H9 (cell line): ENCODE results near the gene PIP5KL1. TPM values are rescaled to one million over a fixed set of nuclear protein-coding genes. Genes with fewer than 3 reads are reported as not detected.

Experiments used
- DNase-seq: peaks from one replicate; pipeline ENCODE4 v3.0.0-alpha.2; 2017
- H2AFZ ChIP-seq: one replicate; pipeline ENCODE4 v1.6.1; 2013; ENCODE audit warnings: mild to moderate bottlenecking, low read length, control low read depth, moderate library complexity
- H2AK5ac ChIP-seq: 2 replicates; pipeline ENCODE4 v1.6.1; 2013; ENCODE audit warnings: low read length, control low read depth, mixed read lengths; ENCODE audit not compliant: insufficient read length
- H2BK120ac ChIP-seq: one replicate; pipeline ENCODE4 v1.6.1; 2013; ENCODE audit warnings: low read depth, mild to moderate bottlenecking, low read length, control low read depth, inconsistent platforms; ENCODE audit not compliant: poor library complexity, severe bottlenecking
- H2BK12ac ChIP-seq: 2 replicates; pipeline ENCODE4 v1.6.1; 2013; ENCODE audit warnings: low read length, control low read depth, mixed read lengths, low read depth; ENCODE audit not compliant: insufficient read length
- H2BK15ac ChIP-seq: 2 replicates; pipeline ENCODE4 v1.6.1; 2013; ENCODE audit warnings: low read depth, low read length, control low read depth
- H2BK20ac ChIP-seq: one replicate; pipeline ENCODE4 v1.6.1; 2013; ENCODE audit warnings: low read depth, mild to moderate bottlenecking, low read length, control low read depth, inconsistent platforms; ENCODE audit not compliant: poor library complexity, severe bottlenecking
- H2BK5ac ChIP-seq: 2 replicates; pipeline ENCODE4 v1.6.1; 2013; ENCODE audit warnings: low read length, control low read depth, mixed read lengths; ENCODE audit not compliant: insufficient read length
- H3K14ac ChIP-seq: 2 replicates; pipeline ENCODE4 v1.6.1; 2013; ENCODE audit warnings: low read length, control low read depth; ENCODE audit not compliant: insufficient read depth
- H3K18ac ChIP-seq: 2 replicates; pipeline ENCODE4 v1.6.1; 2013; ENCODE audit warnings: low read depth, mild to moderate bottlenecking, mixed read lengths, low read length, control low read depth; ENCODE audit not compliant: insufficient read length
- H3K23ac ChIP-seq: 2 replicates; pipeline ENCODE4 v1.6.1; 2013; ENCODE audit warnings: low read length, control low read depth, mixed read lengths, low read depth; ENCODE audit not compliant: insufficient read length
- H3K23me2 ChIP-seq: 2 replicates; pipeline ENCODE4 v1.6.1; 2013; ENCODE audit warnings: low read depth, mild to moderate bottlenecking, mixed read lengths, low read length, control low read depth; ENCODE audit not compliant: insufficient read length, poor library complexity, severe bottlenecking
- H3K27ac ChIP-seq: 2 replicates; pipeline ENCODE4 v1.5.1; 2013; ENCODE audit warnings: low read length, control low read depth, mixed read lengths, low read depth; ENCODE audit not compliant: insufficient read length
- H3K27me3 ChIP-seq: 2 replicates; pipeline ENCODE4 v1.6.1; 2013; ENCODE audit warnings: low read length, control low read depth, inconsistent platforms; ENCODE audit not compliant: insufficient read depth
- H3K4ac ChIP-seq: 2 replicates; pipeline ENCODE4 v1.6.1; 2013; ENCODE audit warnings: low read depth, mild to moderate bottlenecking, control low read depth, inconsistent platforms, low read length, moderate library complexity
- H3K4me1 ChIP-seq: 2 replicates; pipeline ENCODE4 v1.6.1; 2013; ENCODE audit warnings: low read length, control low read depth, inconsistent platforms; ENCODE audit not compliant: insufficient read depth
- H3K4me2 ChIP-seq: 2 replicates; pipeline ENCODE4 v1.6.1; 2013; ENCODE audit warnings: low read length, control low read depth, mixed read lengths; ENCODE audit not compliant: insufficient read length, insufficient read depth
- H3K56ac ChIP-seq: 2 replicates; pipeline ENCODE4 v1.6.1; 2013; ENCODE audit warnings: low read depth, mild to moderate bottlenecking, mixed read lengths, low read length, control low read depth; ENCODE audit not compliant: insufficient read length
- H3K79me1 ChIP-seq: 2 replicates; pipeline ENCODE4 v1.6.1; 2013; ENCODE audit warnings: low read depth, mild to moderate bottlenecking, moderate library complexity, low read length, control low read depth, inconsistent platforms; ENCODE audit not compliant: insufficient read depth, poor library complexity, severe bottlenecking
- H3K79me2 ChIP-seq: 2 replicates; pipeline ENCODE4 v1.6.1; 2013; ENCODE audit warnings: low read length, control low read depth, inconsistent platforms; ENCODE audit not compliant: insufficient read depth
- H3K9ac ChIP-seq: 2 replicates; pipeline ENCODE4 v1.6.1; 2013; ENCODE audit warnings: low read length, control low read depth, mixed read lengths; ENCODE audit not compliant: insufficient read length; ENCODE audit errors: extremely low read depth
- H3K9me3 ChIP-seq: one replicate; pipeline ENCODE4 v1.6.1; 2013; ENCODE audit warnings: low read depth, low read length, inconsistent platforms; ENCODE audit not compliant: control insufficient read depth
- H3T11ph ChIP-seq: one replicate; pipeline ENCODE4 v1.6.1; 2013; ENCODE audit warnings: mild to moderate bottlenecking, low read length, control low read depth, inconsistent platforms
- H4K20me1 ChIP-seq: one replicate; pipeline ENCODE4 v1.6.1; 2013; ENCODE audit not compliant: control insufficient read depth, insufficient read length, insufficient read depth
- H4K5ac ChIP-seq: 2 replicates; pipeline ENCODE4 v1.6.1; 2013; ENCODE audit warnings: low read depth, mild to moderate bottlenecking, mixed read lengths, low read length, control low read depth; ENCODE audit not compliant: insufficient read length
- H4K8ac ChIP-seq: replicated peaks from 2 replicates; pipeline ENCODE4 v1.6.1; 2013; ENCODE audit warnings: low read length, control low read depth, mixed read lengths, low read depth; ENCODE audit not compliant: insufficient read length
- H4K91ac ChIP-seq: 2 replicates; pipeline ENCODE4 v1.6.1; 2013; ENCODE audit warnings: low read depth, mild to moderate bottlenecking, moderate library complexity, mixed read lengths, low read length, control low read depth; ENCODE audit not compliant: insufficient read length
- H3K27ac Mint-ChIP-seq, 3 experiments: 2 replicates in 2 of 3; 3 replicates in 1 of 3; pipeline ENCODE4 v1.8.0; 2020 to 2021; ENCODE audit warnings: mixed read lengths in 3 of 3, mild to moderate bottlenecking in 1 of 3, moderate library complexity in 1 of 3
- H3K27me3 Mint-ChIP-seq: 2 replicates; pipeline ENCODE4 v1.8.0; 2021; ENCODE audit warnings: low read depth, mild to moderate bottlenecking, moderate library complexity, mixed read lengths
- H3K36me3 Mint-ChIP-seq, 3 experiments: 2 replicates in 2 of 3; 3 replicates in 1 of 3; pipeline ENCODE4 v1.8.0; 2020 to 2021; ENCODE audit warnings: low read depth in 3 of 3, mixed read lengths in 3 of 3; ENCODE audit not compliant: insufficient read depth in 1 of 3
- H3K4me1 Mint-ChIP-seq, 2 experiments: 2 replicates each; pipeline ENCODE4 v1.8.0; 2020; ENCODE audit warnings: mixed read lengths in 2 of 2
- H3K4me3 Mint-ChIP-seq, 2 experiments: 2 replicates in 1 of 2; 3 replicates in 1 of 2; pipeline ENCODE4 v1.8.0; 2020 to 2021; ENCODE audit warnings: mild to moderate bottlenecking in 2 of 2, mixed read lengths in 2 of 2, moderate library complexity in 1 of 2
- H3K9me3 Mint-ChIP-seq, 2 experiments: 2 replicates in 1 of 2; 3 replicates in 1 of 2; pipeline ENCODE4 v1.8.0; 2020; ENCODE audit warnings: mild to moderate bottlenecking in 2 of 2, mixed read lengths in 2 of 2, moderate library complexity in 1 of 2
- CTCF ChIP-seq: fragments of 200-600 bp; sonication (generic); conservative IDR thresholded peaks from 3 replicates; pipeline ENCODE4 v1.8.0; 2021; ENCODE audit warnings: antibody characterized with exemption, mild to moderate bottlenecking
- WGBS: extraction: QIAGEN DNeasy Blood & Tissue Kit; methylation state at CpG from one replicate; pipeline ENCODE4 v1.1.7; 2013; ENCODE audit warnings: missing lambda C conversion rate, low lambda C conversion rate, mixed read lengths; ENCODE audit not compliant: insufficient read length; ENCODE audit errors: extremely low coverage; 5-methylcytosine and 5-hydroxymethylcytosine counted together
- total RNA-seq: library from RNA; stranded (reverse); gene quantifications from 2 replicates; pipeline ENCODE4 v1.2.1, GENCODE V29; 2021

Gene PIP5KL1
- total RNA-seq, 1 experiment from 2014 or later: 11.6 TPM

GRCh38 chr9:127971357-127972235 lies 41.0 kb upstream of the PIP5KL1 start:
- Histone ChIP-seq H3K4ac (no peak overlapping the region), H3K9ac (no peak overlapping the region), H2AFZ (no peak overlapping the region), H3K14ac (no peak overlapping the region), H4K8ac (no peak overlapping the region), H3K27me3 (no peaks in the 10 kb centered on the region), H3K56ac (no peak overlapping the region), H2BK15ac (no peak overlapping the region), H3K4me2 (no peak overlapping the region), H3K27ac (no peak overlapping the region), H3K79me1 (peaks cover 12% of the 10 kb centered on the region), H4K20me1 (peaks cover 4% of the 10 kb centered on the region), H3K4me1 (peaks cover 5% of the 10 kb centered on the region; the same call in 1 of the 2 replicates), H2BK20ac (no peak overlapping the region), H3T11ph (no peak overlapping the region), H2BK12ac (no peak overlapping the region), H4K91ac (no peak overlapping the region), H2AK5ac (no peak overlapping the region), H3K79me2 (peaks cover 53% of the 10 kb centered on the region; the same call in 1 of the 2 replicates), H2BK120ac (no peak overlapping the region), H3K9me3 (no peaks in the 10 kb centered on the region), H3K18ac (no peak overlapping the region), H2BK5ac (no peak overlapping the region), H3K23ac (no peak overlapping the region), H3K23me2 (no peaks in the 10 kb centered on the region), H4K5ac (no peak overlapping the region)
- TF ChIP-seq CTCF: no peak
- Mint-ChIP-seq H3K27ac (peak overlapping the region; percentile 81 to 98 (median 97)), H3K36me3 (peaks cover 0 to 15% (median 0%) of the 10 kb centered on the region in 3 experiments; a peak in 2 of 7 replicates), H3K4me3 (peak overlapping the region; percentile 2 to 68; a peak in 4 of 5 replicates), H3K27me3 (no peaks in the 10 kb centered on the region; the same call in 1 of the 2 replicates), H3K4me1 (peaks cover 68 to 82% of the 10 kb centered on the region in 2 experiments), H3K9me3 (no peaks in the 10 kb centered on the region; a peak in 1 of 5 replicates)
- WGBS: no CpG with 5 or more reads among the region's 20 CpGs
- no peak for DNase-seq
